ENCODE data around the gene ZFP36L1. TPM values are rescaled to one million over a fixed set of nuclear protein-coding genes. Genes with fewer than 3 reads are reported as not detected.
A peak's percentile ranks its signal among the peaks of the same experiment; 100 is the strongest.

The ZFP36L1 gene
- polyA plus RNA-seq, 4 donors: 273 to 584 (median 285) TPM

- no peak for DNase-seq (ENCODE audit: low read depth in 4 of 4, low spot score in 3 of 4)
Observed at GRCh38 chr14:68816943-68817430, 24.1 kb upstream of the ZFP36L1 start.

- peak in 2 of 4 donors; percentile 75 to 79 for DNase-seq (ENCODE audit: low read depth in 4 of 4, low spot score in 3 of 4)
Observed at GRCh38 chr14:68816183-68816942, 23.5 kb upstream of the ZFP36L1 start.

- no peak for DNase-seq (ENCODE audit: low read depth in 4 of 4, low spot score in 3 of 4)
Observed at GRCh38 chr14:68815298-68816182, 22.7 kb upstream of the ZFP36L1 start.

- peak in 2 of 4 donors; percentile 83 to 87 for DNase-seq (ENCODE audit: low read depth in 4 of 4, low spot score in 3 of 4)
Observed at GRCh38 chr14:68814539-68815297, 21.9 kb upstream of the ZFP36L1 start.

GRCh38 chr14:68814238-68814538, 21.3 kb upstream of the ZFP36L1 start:
- DNase-seq (ENCODE audit: low read depth in 4 of 4, low spot score in 3 of 4): no peak

- DNase-seq (ENCODE audit: low read depth in 4 of 4, low spot score in 3 of 4): no peak
Observed at GRCh38 chr14:68813318-68813838, 20.5 kb upstream of the ZFP36L1 start.

GRCh38 chr14:68811171-68811570, 18.3 kb upstream of the ZFP36L1 start:
- no peak for DNase-seq (ENCODE audit: low read depth in 4 of 4, low spot score in 3 of 4)

GRCh38 chr14:68810173-68811153, 17.6 kb upstream of the ZFP36L1 start:
- no peak for DNase-seq (ENCODE audit: low read depth in 4 of 4, low spot score in 3 of 4)

GRCh38 chr14:68809524-68809923, 16.7 kb upstream of the ZFP36L1 start:
- DNase-seq (ENCODE audit: low read depth in 4 of 4, low spot score in 3 of 4): no peak

GRCh38 chr14:68808696-68809480, 16.0 kb upstream of the ZFP36L1 start:
- DNase-seq (ENCODE audit: low read depth in 4 of 4, low spot score in 3 of 4): no peak

- DNase-seq (ENCODE audit: low read depth in 4 of 4, low spot score in 3 of 4): no peak
Observed at GRCh38 chr14:68807987-68808386, 15.1 kb upstream of the ZFP36L1 start.

GRCh38 chr14:68807148-68807600, 14.3 kb upstream of the ZFP36L1 start:
- peak in 2 of 4 donors; percentile 43 to 67 for DNase-seq (ENCODE audit: low read depth in 4 of 4, low spot score in 3 of 4)

GRCh38 chr14:68806526-68807147, 13.8 kb upstream of the ZFP36L1 start:
- DNase-seq (ENCODE audit: low read depth in 4 of 4, low spot score in 3 of 4): peak in 1 of 4 donors; percentile 24

- DNase-seq (ENCODE audit: low read depth in 4 of 4, low spot score in 3 of 4): no peak
Observed at GRCh38 chr14:68805414-68805813, 12.5 kb upstream of the ZFP36L1 start.

GRCh38 chr14:68801631-68802030, 8.8 kb upstream of the ZFP36L1 start:
- no peak for DNase-seq (ENCODE audit: low read depth in 4 of 4, low spot score in 3 of 4)

GRCh38 chr14:68800953-68801352, 8.1 kb upstream of the ZFP36L1 start:
- DNase-seq (ENCODE audit: low read depth in 4 of 4, low spot score in 3 of 4): no peak

GRCh38 chr14:68800390-68800789, 7.5 kb upstream of the ZFP36L1 start:
- DNase-seq (ENCODE audit: low read depth in 4 of 4, low spot score in 3 of 4): no peak

GRCh38 chr14:68798621-68799020, 5.8 kb upstream of the ZFP36L1 start:
- no peak for DNase-seq (ENCODE audit: low read depth in 4 of 4, low spot score in 3 of 4)

All from left renal pelvis (tissue), 4 donors.